ENCODE data around the gene R3HDM2. TPM values are rescaled to one million over a fixed set of nuclear protein-coding genes. Genes with fewer than 3 reads are reported as not detected.

R3HDM2 gene
- total and polyA plus RNA-seq, 2 of the 13 experiments (the other 11 are each of a cell fraction or from before 2014, with no cell fraction given) = 11.1 to 23.5 TPM

DNA sequence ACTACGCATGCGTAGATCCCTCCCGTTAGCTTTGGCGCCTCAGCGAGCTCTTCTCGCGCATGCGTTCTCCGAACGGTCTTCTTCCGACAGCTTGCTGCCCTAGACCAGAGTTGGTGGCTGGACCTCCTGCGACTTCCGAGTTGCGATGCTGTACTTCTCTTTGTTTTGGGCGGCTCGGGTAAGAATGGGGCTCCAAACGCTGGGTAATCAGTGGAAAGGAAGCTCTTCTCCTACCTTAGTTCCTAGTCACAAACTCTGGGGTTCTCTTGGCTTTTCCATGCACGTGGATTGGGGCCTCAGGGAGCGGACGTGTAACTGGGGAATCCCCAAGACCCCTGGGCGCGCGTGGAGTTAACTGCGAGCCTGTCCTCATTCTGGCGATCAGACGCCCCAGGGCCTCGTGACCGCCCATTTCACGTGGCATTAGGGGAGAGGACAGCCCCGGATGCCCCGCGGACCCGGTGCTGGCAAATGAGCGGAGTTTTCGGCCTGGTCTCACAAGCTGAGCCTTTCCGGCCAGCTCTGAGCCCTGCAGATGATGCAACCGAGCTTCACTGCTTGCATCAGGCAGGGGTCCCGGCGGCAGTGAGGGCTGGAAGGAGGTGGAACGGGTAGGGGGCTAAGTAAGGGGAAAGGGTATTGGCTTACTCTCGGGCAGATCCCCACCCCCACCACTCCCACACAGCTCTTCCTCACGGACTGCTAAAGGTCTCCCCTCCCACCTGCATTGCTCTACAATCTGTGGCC, 201.0 kb downstream of the R3HDM2 start, which contains the start of gene SHMT2 (continued):
- TF ChIP-seq IKZF1 (IDR thresholded peaks at IDR 0.05) (no peak), KMT2A (CRISPR knock-in tag; IDR thresholded peaks at IDR 0.05) (no peak; the same call in 1 of the 2 replicates), HOXD1 (CRISPR knock-in tag; IDR thresholded peaks at IDR 0.05) (no peak), ZNF773 (CRISPR knock-in tag; IDR thresholded peaks at IDR 0.05; ENCODE audit: borderline replicate concordance) (no peak), KLF11 (CRISPR knock-in tag; IDR thresholded peaks at IDR 0.05) (no peak), ZNF761 (CRISPR knock-in tag; conservative IDR thresholded peaks at IDR 0.05) (no peak; the same call in 1 of the 2 replicates), MXD3 (CRISPR knock-in tag; IDR thresholded peaks at IDR 0.05) (peak; percentile 79; the same call in 1 of the 2 replicates), HOXA9 (CRISPR knock-in tag; IDR thresholded peaks at IDR 0.05; ENCODE audit: borderline replicate concordance) (peak; percentile 53; the same call in 1 of the 2 replicates), HES4 (CRISPR knock-in tag; IDR thresholded peaks at IDR 0.05; ENCODE audit: borderline replicate concordance) (0 out of 2 replicates have a peak, but pooled peaks have one; percentile 41), ZNF143 (CRISPR knock-in tag; IDR thresholded peaks at IDR 0.05) (peak; percentile 93), GATA4 (IDR thresholded peaks at IDR 0.05; ENCODE audit: borderline replicate concordance, low read depth) (no peak), SP1 (IDR thresholded peaks at IDR 0.05) (no peak), SP1 (CRISPR knock-in tag; IDR thresholded peaks at IDR 0.05) (no peak), NONO (IDR thresholded peaks at IDR 0.05) (no peak), NONO (CRISPR knock-in tag; conservative IDR thresholded peaks at IDR 0.05) (peak; percentile 61), ZNF121 (CRISPR knock-in tag; IDR thresholded peaks at IDR 0.05) (no peak), TOPORS (CRISPR knock-in tag; IDR thresholded peaks at IDR 0.05) (no peak), CENPT (CRISPR knock-in tag; IDR thresholded peaks at IDR 0.05; ENCODE audit: low read depth) (no peak), TEF (CRISPR knock-in tag; IDR thresholded peaks at IDR 0.05) (no peak), HOXA3 (CRISPR knock-in tag; IDR thresholded peaks at IDR 0.05) (peak; percentile 63), ZNF703 (CRISPR knock-in tag; IDR thresholded peaks at IDR 0.05; ENCODE audit: borderline replicate concordance) (no peak), NFIB (CRISPR knock-in tag; IDR thresholded peaks at IDR 0.05; ENCODE audit: borderline replicate concordance) (no peak), BRD4 (CRISPR knock-in tag; IDR thresholded peaks at IDR 0.05) (no peak)
- TF ChIP-seq, protein P1, sequence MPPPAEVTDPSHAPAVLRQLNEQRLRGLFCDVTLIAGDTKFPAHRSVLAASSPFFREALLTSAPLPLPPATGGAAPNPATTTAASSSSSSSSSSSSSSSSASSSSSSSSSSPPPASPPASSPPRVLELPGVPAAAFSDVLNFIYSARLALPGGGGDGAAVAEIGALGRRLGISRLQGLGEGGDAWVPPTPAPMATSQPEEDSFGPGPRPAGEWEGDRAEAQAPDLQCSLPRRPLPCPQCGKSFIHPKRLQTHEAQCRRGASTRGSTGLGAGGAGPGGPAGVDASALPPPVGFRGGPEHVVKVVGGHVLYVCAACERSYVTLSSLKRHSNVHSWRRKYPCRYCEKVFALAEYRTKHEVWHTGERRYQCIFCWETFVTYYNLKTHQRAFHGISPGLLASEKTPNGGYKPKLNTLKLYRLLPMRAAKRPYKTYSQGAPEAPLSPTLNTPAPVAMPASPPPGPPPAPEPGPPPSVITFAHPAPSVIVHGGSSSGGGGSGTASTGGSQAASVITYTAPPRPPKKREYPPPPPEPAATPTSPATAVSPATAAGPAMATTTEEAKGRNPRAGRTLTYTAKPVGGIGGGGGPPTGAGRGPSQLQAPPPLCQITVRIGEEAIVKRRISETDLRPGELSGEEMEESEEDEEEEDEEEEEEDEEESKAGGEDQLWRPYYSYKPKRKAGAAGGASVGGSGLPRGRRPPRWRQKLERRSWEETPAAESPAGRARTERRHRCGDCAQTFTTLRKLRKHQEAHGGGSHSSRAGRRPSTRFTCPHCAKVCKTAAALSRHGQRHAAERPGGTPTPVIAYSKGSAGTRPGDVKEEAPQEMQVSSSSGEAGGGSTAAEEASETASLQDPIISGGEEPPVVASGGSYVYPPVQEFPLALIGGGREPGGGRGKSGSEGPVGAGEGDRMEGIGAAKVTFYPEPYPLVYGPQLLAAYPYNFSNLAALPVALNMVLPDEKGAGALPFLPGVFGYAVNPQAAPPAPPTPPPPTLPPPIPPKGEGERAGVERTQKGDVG (CRISPR knock-in tag; IDR thresholded peaks at IDR 0.05; ENCODE audit: borderline replicate concordance) = peak; percentile 87
- TF ChIP-seq, protein P2, sequence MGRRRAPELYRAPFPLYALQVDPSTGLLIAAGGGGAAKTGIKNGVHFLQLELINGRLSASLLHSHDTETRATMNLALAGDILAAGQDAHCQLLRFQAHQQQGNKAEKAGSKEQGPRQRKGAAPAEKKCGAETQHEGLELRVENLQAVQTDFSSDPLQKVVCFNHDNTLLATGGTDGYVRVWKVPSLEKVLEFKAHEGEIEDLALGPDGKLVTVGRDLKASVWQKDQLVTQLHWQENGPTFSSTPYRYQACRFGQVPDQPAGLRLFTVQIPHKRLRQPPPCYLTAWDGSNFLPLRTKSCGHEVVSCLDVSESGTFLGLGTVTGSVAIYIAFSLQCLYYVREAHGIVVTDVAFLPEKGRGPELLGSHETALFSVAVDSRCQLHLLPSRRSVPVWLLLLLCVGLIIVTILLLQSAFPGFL (CRISPR knock-in tag; IDR thresholded peaks at IDR 0.05) = 0 out of 2 replicates have a peak, but pooled peaks have one; percentile 27
- TF ChIP-seq, protein P3, sequence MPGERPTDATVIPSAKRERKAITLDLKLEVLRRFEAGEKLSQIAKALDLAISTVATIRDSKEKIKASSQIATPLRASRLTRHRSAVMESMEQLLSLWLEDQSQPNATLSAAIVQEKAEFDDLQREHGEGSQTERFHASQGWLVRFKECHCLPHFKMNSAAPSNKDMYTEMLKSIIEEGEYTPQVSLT (CRISPR knock-in tag; IDR thresholded peaks at IDR 0.05; ENCODE audit: borderline replicate concordance, low read depth) = no peak
